ENCODE data around the gene DRC7.

- TF ChIP-seq, protein P1, sequence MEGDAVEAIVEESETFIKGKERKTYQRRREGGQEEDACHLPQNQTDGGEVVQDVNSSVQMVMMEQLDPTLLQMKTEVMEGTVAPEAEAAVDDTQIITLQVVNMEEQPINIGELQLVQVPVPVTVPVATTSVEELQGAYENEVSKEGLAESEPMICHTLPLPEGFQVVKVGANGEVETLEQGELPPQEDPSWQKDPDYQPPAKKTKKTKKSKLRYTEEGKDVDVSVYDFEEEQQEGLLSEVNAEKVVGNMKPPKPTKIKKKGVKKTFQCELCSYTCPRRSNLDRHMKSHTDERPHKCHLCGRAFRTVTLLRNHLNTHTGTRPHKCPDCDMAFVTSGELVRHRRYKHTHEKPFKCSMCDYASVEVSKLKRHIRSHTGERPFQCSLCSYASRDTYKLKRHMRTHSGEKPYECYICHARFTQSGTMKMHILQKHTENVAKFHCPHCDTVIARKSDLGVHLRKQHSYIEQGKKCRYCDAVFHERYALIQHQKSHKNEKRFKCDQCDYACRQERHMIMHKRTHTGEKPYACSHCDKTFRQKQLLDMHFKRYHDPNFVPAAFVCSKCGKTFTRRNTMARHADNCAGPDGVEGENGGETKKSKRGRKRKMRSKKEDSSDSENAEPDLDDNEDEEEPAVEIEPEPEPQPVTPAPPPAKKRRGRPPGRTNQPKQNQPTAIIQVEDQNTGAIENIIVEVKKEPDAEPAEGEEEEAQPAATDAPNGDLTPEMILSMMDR (optimal IDR thresholded peaks at IDR 0.05 in 1 of 3, IDR thresholded peaks at IDR 0.05 in 1 of 3, conservative IDR thresholded peaks at IDR 0.05 in 1 of 3; ENCODE audit: extremely low read depth in 1 of 3, insufficient read depth in 2 of 3, low read length in 3 of 3), result no peak
- TF ChIP-seq EZH2 (IDR thresholded peaks at IDR 0.05; ENCODE audit: low read length), result no peak
These were observed 16.7 kb downstream of the DRC7 start for GRCh38 chr16:57711346-57711745.

Data from keratinocyte (primary cell).